ENCODE measurements around the gene ATXN2. TPM values are rescaled to one million over a fixed set of nuclear protein-coding genes. Genes with fewer than 3 reads are reported as not detected.

The ATXN2 gene
- total RNA-seq, 1 experiment from 2014 or later = 56.3 TPM

GRCh38 chr12:111412830-111413441, 186.2 kb downstream of the ATXN2 start:
- Mint-ChIP-seq H3K4me3 (no peak overlapping the region), H3K9me3 (no peaks in the 10 kb centered on the region), H3K4me1 (peaks cover 60% of the 10 kb centered on the region), H3K36me3 (no peaks in the 10 kb centered on the region), H3K27ac (peak overlapping the region; percentile 81), H3K27me3 (ENCODE audit: low read depth) (no peaks in the 10 kb centered on the region)
- ATAC-seq (no peak), DNase-seq (ENCODE audit: low spot score) (no peak)
- TF ChIP-seq, protein P1, sequence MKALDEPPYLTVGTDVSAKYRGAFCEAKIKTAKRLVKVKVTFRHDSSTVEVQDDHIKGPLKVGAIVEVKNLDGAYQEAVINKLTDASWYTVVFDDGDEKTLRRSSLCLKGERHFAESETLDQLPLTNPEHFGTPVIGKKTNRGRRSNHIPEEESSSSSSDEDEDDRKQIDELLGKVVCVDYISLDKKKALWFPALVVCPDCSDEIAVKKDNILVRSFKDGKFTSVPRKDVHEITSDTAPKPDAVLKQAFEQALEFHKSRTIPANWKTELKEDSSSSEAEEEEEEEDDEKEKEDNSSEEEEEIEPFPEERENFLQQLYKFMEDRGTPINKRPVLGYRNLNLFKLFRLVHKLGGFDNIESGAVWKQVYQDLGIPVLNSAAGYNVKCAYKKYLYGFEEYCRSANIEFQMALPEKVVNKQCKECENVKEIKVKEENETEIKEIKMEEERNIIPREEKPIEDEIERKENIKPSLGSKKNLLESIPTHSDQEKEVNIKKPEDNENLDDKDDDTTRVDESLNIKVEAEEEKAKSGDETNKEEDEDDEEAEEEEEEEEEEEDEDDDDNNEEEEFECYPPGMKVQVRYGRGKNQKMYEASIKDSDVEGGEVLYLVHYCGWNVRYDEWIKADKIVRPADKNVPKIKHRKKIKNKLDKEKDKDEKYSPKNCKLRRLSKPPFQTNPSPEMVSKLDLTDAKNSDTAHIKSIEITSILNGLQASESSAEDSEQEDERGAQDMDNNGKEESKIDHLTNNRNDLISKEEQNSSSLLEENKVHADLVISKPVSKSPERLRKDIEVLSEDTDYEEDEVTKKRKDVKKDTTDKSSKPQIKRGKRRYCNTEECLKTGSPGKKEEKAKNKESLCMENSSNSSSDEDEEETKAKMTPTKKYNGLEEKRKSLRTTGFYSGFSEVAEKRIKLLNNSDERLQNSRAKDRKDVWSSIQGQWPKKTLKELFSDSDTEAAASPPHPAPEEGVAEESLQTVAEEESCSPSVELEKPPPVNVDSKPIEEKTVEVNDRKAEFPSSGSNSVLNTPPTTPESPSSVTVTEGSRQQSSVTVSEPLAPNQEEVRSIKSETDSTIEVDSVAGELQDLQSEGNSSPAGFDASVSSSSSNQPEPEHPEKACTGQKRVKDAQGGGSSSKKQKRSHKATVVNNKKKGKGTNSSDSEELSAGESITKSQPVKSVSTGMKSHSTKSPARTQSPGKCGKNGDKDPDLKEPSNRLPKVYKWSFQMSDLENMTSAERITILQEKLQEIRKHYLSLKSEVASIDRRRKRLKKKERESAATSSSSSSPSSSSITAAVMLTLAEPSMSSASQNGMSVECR (CRISPR knock-in tag; IDR thresholded peaks at IDR 0.05; ENCODE audit: borderline replicate concordance) = no peak
- TF ChIP-seq FOXJ3 (CRISPR knock-in tag; IDR thresholded peaks at IDR 0.05; ENCODE audit: borderline replicate concordance) = no peak
- ChIA-PET CTCF (interaction anchor here (0.7 to 3.5 kb wide), 10 partner anchors 9 to 114 kb away, joined by 3 to 48 read pairs (median 6); no protein-coding TSS in a partner anchor), POLR2A (interaction anchor here (1.3 to 1.4 kb wide), 3 partner anchors 31 to 34 kb away, joined by 3 to 5 read pairs (median 3); no protein-coding TSS in a partner anchor)

DNA sequence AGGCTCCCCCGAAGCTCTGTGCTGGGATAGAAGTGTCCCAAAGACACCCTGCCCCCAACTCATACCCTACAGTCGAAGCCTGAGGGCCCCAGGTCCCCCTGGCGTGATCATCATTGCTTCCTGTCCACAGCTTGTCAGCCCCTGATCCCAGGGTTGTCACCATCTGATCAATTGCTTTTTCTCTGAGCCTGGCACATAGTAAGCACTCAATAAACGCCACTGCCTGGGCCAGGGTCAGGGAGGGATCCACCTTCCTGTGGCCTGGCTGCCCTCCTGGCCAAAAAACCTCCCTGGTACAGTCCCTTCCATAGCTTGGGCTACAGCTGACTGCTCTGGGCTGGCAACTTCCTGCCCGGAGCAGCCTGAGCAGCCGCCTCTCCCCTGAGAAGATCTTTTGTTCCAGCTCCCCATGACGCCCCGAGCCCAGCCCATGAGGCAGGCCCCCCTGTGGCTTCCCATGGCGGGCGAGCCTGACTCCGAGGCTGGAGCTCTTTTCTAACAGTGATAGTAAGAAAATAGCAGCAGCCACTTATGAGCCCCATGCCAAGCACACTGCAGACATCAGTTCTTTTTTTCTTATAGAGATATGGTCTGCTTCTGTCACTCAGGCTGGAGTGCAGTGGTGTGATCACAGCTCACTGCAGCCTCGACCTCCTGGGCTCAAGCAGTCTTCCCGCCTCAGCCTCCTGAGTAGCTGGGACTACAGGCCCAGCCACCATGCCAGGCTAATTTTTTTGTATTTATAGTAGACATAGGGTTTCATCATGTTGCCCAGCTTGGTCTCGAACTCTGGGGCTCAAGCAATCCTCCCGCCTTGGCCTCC, 186.9 kb downstream of the ATXN2 start:
- Mint-ChIP-seq H3K36me3 (no peaks in the 10 kb centered on the region), H3K27ac (peak overlapping the region; percentile 58), H3K9me3 (no peaks in the 10 kb centered on the region), H3K27me3 (ENCODE audit: low read depth) (no peaks in the 10 kb centered on the region), H3K4me3 (peak overlapping the region; percentile 11; the same call in 1 of the 2 replicates), H3K4me1 (peaks cover 67% of the 10 kb centered on the region)
- DNase-seq (ENCODE audit: low spot score) = peak; percentile 63
- POLR2A ChIA-PET = interaction anchor here (0.9 to 1.4 kb wide), 4 partner anchors 9 to 35 kb away, joined by 3 to 5 read pairs (median 4); no protein-coding TSS in a partner anchor
- CTCF ChIA-PET = interaction anchor here (0.7 to 3.5 kb wide), 8 partner anchors 8 to 113 kb away, joined by 3 to 48 read pairs (median 6); no protein-coding TSS in a partner anchor
- TF ChIP-seq GTF2I (CRISPR knock-in tag; conservative IDR thresholded peaks at IDR 0.05) = no peak
- TF ChIP-seq, protein P2, sequence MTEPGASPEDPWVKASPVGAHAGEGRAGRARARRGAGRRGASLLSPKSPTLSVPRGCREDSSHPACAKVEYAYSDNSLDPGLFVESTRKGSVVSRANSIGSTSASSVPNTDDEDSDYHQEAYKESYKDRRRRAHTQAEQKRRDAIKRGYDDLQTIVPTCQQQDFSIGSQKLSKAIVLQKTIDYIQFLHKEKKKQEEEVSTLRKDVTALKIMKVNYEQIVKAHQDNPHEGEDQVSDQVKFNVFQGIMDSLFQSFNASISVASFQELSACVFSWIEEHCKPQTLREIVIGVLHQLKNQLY (CRISPR knock-in tag; IDR thresholded peaks at IDR 0.05) = no peak
- peak; percentile 99 for TF ChIP-seq ZNF423 (CRISPR knock-in tag; IDR thresholded peaks at IDR 0.05)
- peak; percentile 73 for ATAC-seq

- ChIA-PET POLR2A (interaction anchor here (0.6 to 1.3 kb wide), 4 partner anchors 8 to 223 kb away, joined by 3 to 5 read pairs (median 4); no protein-coding TSS in a partner anchor), CTCF (interaction anchor here (1.4 to 3.5 kb wide), 5 partner anchors 7 to 112 kb away, joined by 4 to 48 read pairs (median 33); no protein-coding TSS in a partner anchor)
- Mint-ChIP-seq H3K27me3 (ENCODE audit: low read depth) (no peaks in the 10 kb centered on the region), H3K27ac (no peak overlapping the region; the same call in 1 of the 2 replicates), H3K4me3 (no peak overlapping the region), H3K4me1 (peaks cover 72% of the 10 kb centered on the region), H3K9me3 (no peaks in the 10 kb centered on the region), H3K36me3 (no peaks in the 10 kb centered on the region)
- DNase-seq (ENCODE audit: low spot score) (no peak), ATAC-seq (no peak)
- TF ChIP-seq ZNF671 (CRISPR knock-in tag; IDR thresholded peaks at IDR 0.05) (no peak), ZNF232 (CRISPR knock-in tag; IDR thresholded peaks at IDR 0.05) (no peak), ZBTB21 (CRISPR knock-in tag; IDR thresholded peaks at IDR 0.05; ENCODE audit: borderline replicate concordance) (no peak), FOXP1 (CRISPR knock-in tag; IDR thresholded peaks at IDR 0.05; ENCODE audit: borderline replicate concordance) (no peak), ZNF138 (CRISPR knock-in tag; conservative IDR thresholded peaks at IDR 0.05) (no peak), NR1H2 (CRISPR knock-in tag; IDR thresholded peaks at IDR 0.05) (no peak), CBFB (CRISPR knock-in tag; IDR thresholded peaks at IDR 0.05; ENCODE audit: low read depth) (no peak), GTF2I (CRISPR knock-in tag; conservative IDR thresholded peaks at IDR 0.05) (no peak), IRF2 (CRISPR knock-in tag; IDR thresholded peaks at IDR 0.05; ENCODE audit: borderline replicate concordance, low read depth) (no peak), MYBL2 (CRISPR knock-in tag; IDR thresholded peaks at IDR 0.05) (no peak), ZNF396 (CRISPR knock-in tag; IDR thresholded peaks at IDR 0.05; ENCODE audit: borderline replicate concordance) (no peak), GRHL2 (CRISPR knock-in tag; IDR thresholded peaks at IDR 0.05; ENCODE audit: insufficient replicate concordance, severe bottlenecking) (no peak), PRDM15 (CRISPR knock-in tag; IDR thresholded peaks at IDR 0.05) (no peak)
- TF ChIP-seq, protein P3, sequence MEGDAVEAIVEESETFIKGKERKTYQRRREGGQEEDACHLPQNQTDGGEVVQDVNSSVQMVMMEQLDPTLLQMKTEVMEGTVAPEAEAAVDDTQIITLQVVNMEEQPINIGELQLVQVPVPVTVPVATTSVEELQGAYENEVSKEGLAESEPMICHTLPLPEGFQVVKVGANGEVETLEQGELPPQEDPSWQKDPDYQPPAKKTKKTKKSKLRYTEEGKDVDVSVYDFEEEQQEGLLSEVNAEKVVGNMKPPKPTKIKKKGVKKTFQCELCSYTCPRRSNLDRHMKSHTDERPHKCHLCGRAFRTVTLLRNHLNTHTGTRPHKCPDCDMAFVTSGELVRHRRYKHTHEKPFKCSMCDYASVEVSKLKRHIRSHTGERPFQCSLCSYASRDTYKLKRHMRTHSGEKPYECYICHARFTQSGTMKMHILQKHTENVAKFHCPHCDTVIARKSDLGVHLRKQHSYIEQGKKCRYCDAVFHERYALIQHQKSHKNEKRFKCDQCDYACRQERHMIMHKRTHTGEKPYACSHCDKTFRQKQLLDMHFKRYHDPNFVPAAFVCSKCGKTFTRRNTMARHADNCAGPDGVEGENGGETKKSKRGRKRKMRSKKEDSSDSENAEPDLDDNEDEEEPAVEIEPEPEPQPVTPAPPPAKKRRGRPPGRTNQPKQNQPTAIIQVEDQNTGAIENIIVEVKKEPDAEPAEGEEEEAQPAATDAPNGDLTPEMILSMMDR (IDR thresholded peaks at IDR 0.05) = no peak
Observed at GRCh38 chr12:111411185-111411764, 187.8 kb downstream of the ATXN2 start.

Measured in WTC11 (cell line).